RCC 7860 (cell line): ENCODE measurements around the gene OR2H2.

ENCODE experiments used
- DNase-seq: peaks from one replicate; pipeline ENCODE4 v3.0.0-alpha.2; 2015; ENCODE audit warnings: low spot score
- FAIRE-seq: peaks from 2 replicates; lab custom pipeline; 2012; peaks lifted over from hg19 to GRCh38; lab: Jason Lieb, UNC

Gene OR2H2

DNA sequence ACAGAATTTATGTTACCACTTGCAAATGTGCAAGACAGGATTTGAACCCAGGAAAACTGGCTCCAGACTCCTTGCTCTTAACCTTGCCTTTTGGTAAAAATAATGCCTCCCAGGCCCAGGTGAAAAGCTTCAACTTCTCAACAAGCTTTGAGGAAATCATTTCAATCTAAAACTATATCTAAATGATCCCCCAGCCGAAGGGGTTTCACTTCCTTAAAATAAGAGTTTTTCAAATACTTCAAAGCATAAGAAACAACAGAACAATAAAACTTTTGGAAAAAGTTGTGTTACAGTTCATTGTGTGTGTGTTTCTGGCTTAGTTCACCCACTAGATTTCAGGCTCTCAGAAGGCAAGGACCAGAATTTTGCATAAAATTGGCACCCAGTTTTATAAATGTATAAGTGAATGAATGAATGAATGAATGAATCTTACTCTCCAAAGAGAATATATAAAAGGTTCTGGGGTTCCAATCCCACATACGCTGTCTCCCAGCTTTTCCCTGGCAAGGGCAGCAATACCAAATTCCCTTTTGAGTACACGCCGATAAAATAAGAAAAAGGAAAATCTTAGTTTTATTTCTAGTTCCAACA lies 5.4 kb downstream of the OR2H2 start:
- DNase-seq (no peak), FAIRE-seq (no peak)

DNA sequence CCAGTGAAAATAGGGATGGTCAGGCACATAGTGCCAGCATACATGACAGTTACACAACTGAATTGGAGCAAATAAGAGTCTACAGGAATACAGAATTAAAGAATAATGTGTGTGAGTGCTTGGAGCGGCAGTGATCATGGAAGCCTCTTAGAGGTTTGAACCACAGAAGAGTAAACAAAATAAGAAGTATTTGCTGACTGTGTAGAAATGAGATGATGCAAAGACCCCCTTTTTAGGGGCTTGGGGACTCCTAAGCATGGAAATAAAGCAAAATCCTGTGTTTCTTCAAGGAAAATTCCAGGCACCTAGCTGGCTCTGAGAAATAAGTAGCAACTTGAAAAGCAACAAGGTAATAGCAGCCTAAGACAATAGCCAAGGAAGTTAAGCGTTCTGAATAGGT lies 6.8 kb downstream of the OR2H2 start:
- DNase-seq = no peak
- FAIRE-seq = no peak

DNA sequence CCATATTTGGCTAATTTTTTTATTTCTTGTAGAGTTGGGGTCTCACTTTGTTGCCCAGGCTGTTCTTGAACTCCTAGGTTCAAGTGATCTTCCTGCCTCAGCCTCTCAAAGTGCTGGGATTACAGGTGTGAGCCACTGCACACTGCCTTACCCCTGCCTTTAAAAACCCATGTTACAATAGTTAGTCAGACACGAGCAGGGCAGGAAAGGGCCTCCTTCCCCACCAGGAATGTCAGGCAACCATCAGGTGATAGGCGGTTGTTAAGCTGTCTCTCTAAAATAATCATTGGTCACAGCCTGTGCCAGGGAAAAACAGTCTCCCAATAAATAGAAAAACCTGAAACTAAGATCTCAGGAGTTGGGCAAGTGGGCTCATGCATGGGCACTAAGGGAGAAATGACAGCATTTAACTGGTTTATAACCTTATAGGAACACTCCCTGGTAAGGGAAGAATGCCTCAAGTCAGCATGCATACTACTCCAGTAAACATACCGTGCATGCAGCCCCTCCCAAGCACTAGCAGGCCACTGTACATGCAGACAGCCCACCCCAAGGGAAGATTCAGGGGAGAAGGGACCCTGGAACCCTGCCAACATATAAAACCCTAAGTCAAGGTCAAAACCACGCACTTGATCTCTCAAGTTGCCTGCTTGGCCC lies 8.4 kb downstream of the OR2H2 start:
- DNase-seq (no peak), FAIRE-seq (no peak)

DNA sequence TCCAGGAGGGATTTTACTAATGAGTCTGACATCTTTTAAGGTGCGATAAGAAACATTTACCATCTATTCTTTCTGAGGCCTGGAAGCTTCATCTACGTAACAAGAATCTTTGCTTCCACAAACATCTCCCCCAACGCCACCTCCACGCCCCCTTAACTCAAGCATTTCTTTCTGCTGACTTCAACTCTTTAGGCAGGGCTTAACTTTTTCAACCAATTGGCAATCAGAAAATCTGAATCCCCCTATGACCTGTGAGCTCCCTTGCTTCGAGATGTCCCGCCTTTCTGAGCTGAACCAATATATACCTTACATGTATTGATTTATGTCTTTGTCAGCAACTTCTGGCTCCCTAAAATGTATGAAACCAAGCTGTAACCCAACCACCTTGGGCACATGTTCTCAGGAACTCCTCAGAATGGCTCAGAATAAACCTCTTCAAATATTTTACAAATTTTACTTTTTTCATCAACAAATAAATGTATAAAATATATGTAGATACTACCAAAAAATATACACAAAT lies 11.5 kb downstream of the OR2H2 start:
- FAIRE-seq = no peak
- no peak for DNase-seq

DNA sequence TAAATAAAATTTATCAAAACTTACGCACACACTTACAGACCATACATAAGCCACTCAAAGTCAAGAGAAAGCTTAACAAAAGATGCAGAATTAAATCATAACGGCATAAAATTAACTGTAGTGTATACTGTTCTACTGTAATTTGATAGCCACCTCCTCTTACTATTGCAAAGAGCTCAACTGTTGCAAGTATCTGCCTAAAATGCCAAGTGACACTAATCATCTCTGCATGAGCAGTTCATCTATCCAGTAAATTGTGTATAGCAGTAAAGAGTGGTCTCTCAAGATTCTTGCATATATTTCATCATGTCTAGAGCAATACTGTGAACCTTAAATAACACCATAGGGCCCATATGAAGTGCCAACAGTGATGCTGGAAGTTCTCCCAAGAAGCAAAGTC lies 12.3 kb downstream of the OR2H2 start:
- FAIRE-seq (no peak), DNase-seq (no peak)

DNA sequence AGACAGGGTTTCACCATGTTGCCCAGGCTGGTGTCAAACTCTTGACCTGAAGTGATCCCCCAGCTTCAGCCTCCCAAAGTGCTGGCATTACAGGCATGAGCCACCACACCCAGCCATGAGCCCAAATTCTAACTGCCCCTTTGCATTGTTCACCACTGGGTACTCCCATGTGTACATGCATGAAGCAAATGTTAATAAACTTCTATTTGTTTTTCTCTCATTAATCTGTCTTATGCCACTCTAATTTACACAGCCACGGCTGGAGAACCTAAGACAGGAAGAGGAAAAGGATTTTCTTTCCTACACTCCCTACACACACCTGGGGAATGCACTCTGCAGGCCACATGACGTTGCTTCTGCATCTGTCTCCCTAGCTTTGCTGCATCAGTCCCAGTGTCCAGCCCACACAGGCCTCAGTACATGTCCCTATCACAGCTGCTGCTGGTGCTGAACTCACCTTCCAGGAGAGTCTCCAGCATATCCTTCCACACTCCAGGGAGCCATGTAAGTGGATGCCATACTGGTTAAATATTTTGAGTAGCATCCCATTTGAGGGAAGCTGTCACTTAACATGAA lies 13.3 kb downstream of the OR2H2 start:
- DNase-seq (no peak), FAIRE-seq (no peak)

DNA sequence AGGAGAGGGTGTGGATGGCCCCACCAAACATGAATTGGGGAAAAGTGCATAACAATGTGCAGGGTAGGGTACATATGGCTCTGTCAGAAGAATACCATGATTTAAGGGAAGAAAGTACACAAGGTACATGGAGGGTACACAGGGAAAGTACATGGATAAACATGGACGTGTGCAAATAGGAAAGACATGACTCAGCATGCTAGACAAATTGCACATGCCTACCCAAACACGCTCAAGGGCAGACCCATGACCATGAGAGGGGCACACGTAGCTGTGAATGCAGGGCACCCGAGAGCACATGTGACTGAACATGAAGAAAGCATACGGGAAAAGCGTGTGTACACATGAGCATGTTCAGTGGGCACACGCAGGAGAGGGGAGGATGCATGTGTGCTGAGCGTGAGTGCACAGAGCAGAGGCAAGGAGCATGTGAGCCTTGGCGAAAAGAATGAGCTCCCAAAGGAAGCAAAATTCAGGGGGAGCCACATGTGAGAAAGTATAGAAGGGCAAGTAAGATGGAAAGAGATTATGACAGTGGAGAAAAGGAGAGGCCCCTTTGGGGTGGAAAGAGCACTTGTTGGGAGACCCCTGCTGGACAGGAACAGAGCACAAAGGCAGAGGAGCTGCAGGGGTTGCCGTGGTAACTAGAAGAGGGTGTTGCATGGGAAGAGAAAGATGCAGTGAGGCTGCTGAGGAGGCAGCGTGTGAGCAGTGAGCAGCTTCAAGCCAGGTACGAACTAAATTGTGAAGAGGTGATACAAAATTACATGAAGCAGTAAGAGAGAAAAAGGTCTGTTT lies 17.8 kb downstream of the OR2H2 start:
- FAIRE-seq (no peak), DNase-seq (peak; percentile 6)

DNA sequence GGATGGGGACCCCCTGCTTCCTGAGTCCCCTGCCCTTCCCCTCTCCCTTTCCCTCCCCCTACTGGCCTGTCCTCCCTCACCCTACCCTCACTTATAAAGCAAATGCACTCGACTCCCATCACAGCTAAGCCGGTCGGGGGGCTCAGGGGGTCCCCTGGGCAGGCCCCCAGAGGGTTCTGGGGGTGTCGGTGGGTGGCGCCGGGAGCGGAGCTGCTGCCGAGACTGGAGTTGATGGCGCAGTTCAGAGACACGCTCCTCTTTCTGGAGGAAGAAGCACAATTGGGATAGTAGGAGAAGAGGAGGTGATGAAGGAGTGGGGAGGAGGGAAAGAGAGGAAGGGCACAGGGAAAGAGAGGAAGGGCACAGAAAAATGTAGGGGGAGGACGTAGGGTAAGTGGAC lies 18.5 kb downstream of the OR2H2 start:
- DNase-seq (no peak), FAIRE-seq (no peak)

DNA sequence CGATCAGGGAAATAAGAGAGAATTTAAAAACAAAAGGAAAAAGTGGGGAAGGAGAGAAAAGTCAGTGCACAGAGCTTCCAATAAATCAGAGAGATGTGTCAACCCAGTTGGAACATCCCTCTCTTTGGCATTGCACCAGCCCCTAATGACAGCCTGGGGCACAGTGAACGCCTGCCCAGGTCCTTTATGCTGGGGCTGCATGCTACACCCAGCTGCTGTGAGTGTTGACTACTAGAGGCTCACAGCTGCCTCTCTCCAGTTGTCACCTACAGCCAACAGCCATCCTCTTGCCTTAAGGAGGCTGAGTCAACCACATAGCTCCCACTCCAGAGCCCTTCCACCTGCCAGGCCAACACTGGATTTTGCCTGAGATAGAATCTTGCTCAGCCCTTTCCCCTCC lies 19.0 kb downstream of the OR2H2 start:
- DNase-seq (no peak), FAIRE-seq (no peak)

DNA sequence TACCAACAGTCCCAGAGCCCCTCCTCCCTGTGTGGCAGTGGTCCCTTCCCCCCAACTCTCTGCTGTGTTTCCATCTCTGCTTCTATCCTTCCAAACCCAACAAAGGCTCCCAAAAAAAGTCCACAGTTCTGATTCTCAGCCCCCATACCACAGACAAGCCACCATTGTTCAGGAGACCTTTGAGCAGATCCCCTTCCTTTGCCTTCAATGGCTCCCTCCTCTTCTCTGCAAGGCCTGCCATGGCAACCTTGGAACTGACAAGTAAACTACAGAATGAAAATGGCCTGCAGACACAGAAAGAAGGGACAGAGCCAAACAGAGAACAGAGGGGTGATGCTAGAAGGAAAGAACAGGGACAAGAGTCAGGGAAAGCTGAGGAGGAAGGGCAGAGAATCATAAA lies 23.2 kb downstream of the OR2H2 start:
- no peak for FAIRE-seq

DNA sequence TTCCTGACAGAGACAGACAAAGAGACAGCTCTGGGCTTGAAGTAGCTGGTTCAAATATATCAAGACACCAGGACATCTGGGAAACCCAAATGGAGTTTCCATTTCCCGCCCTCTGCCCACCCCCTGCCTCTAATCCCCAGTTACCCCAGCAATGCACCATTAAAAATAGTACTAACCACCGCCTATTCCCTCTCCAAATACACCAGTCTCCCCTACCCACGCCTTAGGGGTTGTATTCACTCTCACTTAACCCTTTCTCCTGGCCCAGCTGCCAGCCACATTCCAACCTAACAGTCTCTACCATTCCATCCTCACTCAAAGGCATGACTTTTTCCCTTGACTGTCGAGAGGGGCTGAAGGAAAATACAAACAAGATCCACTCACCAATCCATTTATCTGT lies 25.6 kb downstream of the OR2H2 start:
- DNase-seq (no peak), FAIRE-seq (no peak)

More for the DNA sequence above, 23.2 kb downstream of the OR2H2 start:
- DNase-seq = no peak

DNA sequence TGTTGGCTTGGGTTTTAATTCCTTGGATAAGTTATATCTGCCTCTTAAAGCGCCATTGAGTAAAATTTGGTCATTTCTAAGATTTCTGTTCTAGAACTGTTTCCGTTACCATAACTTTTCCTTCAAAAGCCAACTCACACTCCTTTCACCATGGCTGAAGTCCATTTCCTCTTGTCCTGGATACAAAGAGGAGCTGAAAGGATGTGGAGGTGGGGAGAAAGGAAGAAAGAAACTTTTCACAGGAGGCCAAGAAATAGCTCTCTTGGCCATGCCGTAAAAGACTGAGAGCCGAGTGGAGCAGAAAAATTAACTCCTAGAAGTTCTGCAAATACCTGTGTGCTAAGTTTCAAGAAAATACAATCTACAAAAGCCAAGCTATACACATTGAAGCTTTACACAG lies 26.5 kb downstream of the OR2H2 start:
- FAIRE-seq (no peak), DNase-seq (no peak)

DNA sequence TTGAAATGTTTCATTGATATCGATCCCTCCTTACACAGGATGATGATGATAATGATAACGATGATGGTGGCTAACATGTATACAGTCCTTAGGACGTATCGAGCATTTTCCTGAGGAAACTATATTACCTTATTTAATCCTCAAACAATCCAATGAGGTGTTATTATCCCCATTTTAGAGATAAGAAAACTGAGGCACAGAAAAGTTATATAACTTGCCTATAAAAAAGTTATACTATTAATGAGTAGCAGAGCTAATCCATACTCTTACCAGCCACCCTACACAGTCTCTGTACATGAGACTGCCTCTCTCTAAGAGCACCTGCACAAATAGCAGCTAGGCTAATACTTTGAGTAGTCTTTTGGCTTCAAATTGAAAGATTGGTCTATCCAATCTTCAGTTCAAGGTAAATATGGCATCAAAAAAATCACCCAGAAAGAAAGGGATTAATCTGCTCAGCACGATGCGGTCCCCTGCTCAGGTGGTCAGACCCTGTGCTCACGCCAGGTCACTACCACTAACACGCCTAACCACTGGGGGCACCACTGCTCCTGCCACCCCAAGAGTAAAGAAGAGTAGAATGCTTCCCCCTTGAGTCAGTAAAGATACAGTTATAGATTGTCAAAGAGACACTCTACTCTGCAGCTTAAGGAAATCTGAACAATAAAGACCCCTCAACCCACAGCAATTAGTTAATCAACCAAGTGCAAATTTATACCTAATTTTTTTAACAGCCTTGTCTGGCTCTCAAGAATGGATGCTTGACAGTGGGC lies 33.0 kb downstream of the OR2H2 start:
- FAIRE-seq (no peak), DNase-seq (no peak)

DNA sequence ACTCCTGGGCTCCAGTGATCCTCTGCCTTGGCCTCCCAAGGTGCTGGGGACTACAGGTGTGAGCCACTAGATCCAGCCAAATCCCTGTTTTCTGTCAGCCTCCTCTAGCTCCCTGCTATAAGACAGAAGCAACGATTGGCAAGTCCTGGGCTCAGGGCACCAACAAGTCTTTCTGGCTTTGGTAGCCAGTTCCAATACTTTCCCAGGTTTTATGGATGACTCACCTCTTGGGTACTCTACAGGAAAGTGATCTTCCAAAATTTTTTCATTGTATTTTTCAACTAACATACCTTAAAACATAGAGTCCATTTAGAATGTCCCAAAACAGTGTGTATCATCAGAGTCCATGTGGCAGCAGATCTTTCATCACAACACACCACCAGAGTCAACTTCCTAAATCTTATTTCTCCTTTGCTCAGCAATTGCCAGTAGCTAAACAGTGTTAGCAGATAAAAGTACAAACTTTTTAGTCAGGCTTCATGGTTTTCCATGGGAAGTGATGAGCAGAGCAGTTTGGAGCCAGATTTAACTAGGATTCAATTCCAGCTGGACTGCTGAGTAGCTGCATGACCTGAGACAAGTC lies 34.7 kb downstream of the OR2H2 start:
- FAIRE-seq (no peak), DNase-seq (no peak)

DNA sequence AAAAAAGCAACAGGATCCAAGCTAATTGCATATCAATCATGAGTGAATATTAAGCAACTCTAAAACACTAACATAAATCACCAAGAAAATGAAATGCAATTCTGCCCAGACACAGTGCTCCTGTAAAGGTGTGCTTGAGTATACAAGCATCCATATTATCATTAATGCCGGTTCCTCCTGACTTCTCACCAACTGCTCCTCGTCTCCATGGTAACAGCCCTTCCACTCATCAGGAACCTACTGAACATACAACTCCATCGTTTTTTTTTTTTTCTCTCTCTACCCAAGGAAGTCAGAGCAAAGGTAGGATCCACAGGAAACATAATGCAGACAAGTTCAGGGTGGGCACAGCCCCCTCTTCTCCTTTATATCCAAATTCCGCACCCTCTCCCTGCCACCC lies 35.7 kb downstream of the OR2H2 start:
- DNase-seq (no peak), FAIRE-seq (no peak)

DNA sequence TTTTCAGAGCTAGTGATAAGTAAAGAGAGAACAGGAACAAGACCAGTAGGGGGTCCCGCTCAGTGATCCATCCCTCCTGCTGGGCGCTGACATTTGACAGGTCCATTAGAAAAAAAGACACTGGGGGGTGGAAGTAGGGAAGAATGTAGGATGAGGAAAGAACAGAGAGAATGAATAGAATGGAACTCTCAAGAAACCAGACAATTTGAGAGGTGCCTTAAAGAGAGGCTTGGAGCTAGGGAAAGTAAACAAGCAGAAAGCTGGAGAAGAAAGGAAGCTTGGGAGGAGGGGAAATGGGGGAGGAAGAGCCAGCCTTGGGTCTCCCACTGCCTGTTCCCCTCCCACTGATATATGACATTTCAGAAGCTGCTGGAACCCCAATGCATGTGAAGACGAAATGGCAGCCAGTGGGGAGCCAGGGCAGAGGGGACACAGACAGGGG lies 39.6 kb downstream of the OR2H2 start:
- DNase-seq (no peak), FAIRE-seq (no peak)

DNA sequence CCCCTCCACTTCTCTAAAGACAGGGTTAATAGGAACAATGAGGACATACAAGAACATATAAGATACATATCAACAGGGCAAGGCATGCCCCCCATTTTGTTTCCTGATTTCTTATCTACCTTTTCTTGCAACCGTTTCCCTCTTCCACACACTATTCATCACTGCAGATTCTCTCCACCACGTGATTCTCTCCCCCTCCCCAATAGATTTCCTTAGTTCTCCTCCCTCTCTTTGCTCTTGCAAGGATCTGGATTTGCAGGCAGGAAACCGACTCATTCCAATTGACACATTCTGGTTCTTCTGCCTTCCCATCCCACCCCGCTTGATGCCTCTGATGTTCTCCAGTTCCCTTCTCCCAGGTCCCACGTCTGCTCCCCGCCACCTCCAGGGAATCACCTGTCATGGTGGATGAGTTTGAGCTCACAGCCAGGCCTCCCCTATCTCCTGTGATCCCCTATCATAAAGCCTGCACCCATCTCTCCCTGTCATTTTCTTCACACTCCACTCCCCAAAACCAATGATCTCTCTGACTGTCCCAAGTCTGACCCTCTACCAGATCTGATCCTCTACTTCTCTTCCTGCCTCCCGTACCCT lies 40.5 kb downstream of the OR2H2 start:
- FAIRE-seq = no peak
- no peak for DNase-seq

DNA sequence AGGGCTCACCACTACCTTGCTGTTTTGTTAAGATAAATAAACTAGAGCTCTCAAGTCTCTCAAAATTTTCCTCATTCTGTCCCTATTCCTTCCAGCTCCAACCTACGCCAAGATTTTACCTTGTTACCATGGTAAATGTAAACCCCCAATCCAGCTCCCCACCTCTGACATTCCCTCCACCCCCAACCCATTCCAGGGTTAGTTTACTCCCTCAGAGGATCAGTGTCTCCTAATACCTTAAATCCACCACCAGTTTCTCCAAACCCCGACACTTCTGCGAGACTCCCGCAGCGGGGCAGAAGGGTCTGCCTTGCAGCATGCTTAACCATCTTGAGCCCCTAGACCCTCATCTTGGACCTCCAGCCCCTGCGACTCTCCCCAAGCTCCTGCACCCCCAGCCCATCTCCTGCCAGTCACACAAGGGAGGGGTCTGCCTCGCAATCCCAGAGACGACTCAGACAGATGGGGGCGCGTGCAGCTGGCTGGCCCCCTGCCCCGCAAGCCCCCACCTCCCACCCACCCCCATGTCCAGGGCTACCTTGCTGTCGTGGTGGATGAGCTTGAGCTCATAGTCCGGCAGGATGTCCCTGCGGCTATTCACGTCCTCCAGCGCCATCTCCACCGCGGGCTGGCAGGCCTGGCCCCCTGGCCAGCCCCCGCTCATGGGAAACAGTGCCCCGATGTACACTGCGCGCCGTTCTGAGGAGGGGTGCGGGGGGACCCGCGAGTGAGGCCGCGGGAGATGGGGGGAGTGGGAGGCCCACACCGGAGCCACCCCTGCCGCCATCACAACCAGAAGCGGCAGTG lies 42.2 kb downstream of the OR2H2 start:
- DNase-seq (no peak), FAIRE-seq (no peak)

DNA sequence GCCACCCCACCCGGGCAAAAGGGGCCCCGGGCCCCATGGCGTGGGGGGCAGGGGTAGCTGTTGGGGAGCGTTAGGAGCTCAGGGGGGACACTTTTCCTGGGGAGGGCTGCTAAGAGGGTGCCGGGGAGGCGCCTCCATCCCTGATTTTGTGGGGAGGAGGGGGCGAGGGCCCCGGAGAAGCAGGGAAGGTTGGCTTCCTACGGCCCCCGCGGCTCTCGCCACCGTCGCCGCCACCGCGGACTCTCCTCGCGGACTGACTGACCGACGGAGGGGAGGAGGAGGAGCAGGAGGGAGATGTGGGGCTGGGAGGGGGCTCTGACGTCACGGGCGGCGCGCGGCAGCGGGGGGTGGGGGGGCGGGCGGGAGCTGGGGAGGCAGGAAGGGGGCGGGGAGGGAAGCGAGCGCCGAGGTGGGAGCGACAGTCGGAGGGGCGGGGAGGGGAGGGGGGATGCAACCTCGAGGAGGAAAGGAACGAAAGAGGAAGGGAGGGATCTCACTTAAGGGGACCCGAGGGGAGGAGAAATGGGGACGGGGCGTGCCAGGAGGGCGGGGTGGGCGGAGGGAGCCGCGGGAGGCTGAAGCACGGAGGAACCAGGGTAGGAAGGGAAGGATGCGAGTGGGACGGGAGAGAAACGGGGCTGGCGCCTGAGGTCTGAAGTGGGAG lies 43.0 kb downstream of the OR2H2 start:
- DNase-seq = no peak
- no peak for FAIRE-seq
